ENCODE results near the gene CYP2W1. TPM values are rescaled to one million over a fixed set of nuclear protein-coding genes. Genes with fewer than 3 reads are reported as not detected.

CYP2W1 gene
- total and polyA plus RNA-seq, 10 donors: 0.05 to 1.2 (median 0.39) TPM; not detected in 2

DNA sequence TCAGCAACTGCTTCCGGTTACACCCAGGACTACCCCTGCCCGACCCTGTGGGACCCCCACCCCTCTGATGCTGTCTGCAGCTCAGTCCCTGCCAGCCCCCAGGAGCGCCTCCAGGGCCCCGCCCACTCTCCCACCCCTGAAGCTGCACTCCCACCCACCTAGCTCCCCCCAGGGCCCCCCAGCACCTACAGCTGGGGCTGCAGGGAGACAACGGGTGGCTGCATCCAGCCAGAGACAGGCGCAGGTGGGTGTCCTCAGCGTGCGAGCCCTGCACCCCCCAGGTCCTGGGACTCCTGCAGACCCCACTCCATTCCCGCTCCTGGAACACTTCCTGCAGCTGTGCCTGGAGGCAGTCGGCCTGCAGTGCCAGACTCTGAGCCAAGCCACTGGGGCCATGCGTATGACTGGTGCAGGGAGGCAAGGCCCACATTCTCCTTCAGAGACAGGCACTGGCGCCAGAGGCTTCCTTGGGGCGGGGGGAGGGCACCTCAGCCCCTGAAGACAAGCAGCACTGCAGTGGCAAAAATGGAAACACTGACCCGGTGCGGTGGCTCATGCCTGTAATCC, 6.1 kb downstream of the CYP2W1 start:
- WGBS, 5 donors: 54 to 85% (median 74%) methylated on average over 11 to 15 of the region's 15 CpGs
- Histone ChIP-seq H3K4me1 (peaks cover 0 to 49% (median 31%) of the 10 kb centered on the region in 6 donors), H3K27me3 (replicated peaks in 1 of 7) (peaks cover 0 to 62% (median 30%) of the 10 kb centered on the region in 7 donors)

DNA sequence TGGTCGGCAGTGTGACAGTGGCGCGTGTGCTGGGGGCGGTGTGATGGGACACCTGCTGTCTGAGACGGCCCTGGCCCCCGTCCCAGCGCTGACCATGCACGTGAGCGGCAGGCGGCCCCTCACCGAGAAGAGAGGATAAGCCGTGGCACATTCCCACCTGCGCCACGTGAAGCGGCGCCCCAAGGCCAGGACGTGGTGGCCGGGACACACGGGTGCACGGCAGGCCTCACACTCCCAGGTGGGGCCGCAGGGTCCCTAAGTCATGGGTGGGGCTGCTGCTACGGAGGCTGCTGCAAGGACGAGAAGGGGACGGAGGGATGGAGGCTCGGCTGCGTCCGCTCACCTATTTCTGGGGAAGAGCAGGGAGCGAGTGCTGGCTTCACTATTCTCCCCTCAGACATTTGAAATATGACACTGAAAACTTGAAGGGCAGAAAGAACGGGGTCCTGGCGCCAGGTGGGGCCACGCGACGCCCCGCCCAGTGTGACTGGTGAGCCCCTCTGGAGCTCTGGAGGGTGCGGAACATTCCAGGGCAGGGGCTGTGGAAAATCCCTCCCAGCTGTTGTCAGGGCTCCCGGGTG, 7.5 kb downstream of the CYP2W1 start:
- TF ChIP-seq POLR2AphosphoS5 (IDR thresholded peaks at IDR 0.05) (peak in 1 of 3 donors; percentile 18), CTCF (IDR thresholded peaks at IDR 0.05 in 8 of 11, conservative IDR thresholded peaks at IDR 0.05 in 3 of 11) (no peak)
- intact Hi-C loops (cut with DNase I; ENCODE audit: low total_unique reads): loop anchor here (10.0 kb wide), 1 partner anchor 184 kb away; no protein-coding TSS in a partner anchor
- DNase-seq: no peak
- no peaks in the 10 kb centered on the region for H3K9me3 ChIP-seq
- no peak overlapping the region for H3K4me3 ChIP-seq
- peaks cover 0 to 7% (median 0%) of the 10 kb centered on the region in 6 donors for H3K36me3 ChIP-seq
- H3K4me1 ChIP-seq: peaks cover 0 to 48% (median 31%) of the 10 kb centered on the region in 6 donors
- H3K27ac ChIP-seq: no peak overlapping the region
- 87 to 94% (median 90%) methylated on average over 8 to 36 of the region's 36 CpGs for WGBS, 5 donors
- H3K27me3 ChIP-seq (replicated peaks in 1 of 7): peaks cover 0 to 50% (median 27%) of the 10 kb centered on the region in 7 donors

More for the DNA sequence above, 6.1 kb downstream of the CYP2W1 start:
- H3K27ac ChIP-seq: no peak overlapping the region
- H3K36me3 ChIP-seq: no peaks in the 10 kb centered on the region
- TF ChIP-seq POLR2AphosphoS5 (IDR thresholded peaks at IDR 0.05): no peak
- TF ChIP-seq POLR2A (IDR thresholded peaks at IDR 0.05): no peak
- no peak for TF ChIP-seq CTCF (IDR thresholded peaks at IDR 0.05 in 8 of 11, conservative IDR thresholded peaks at IDR 0.05 in 3 of 11)
- H3K9me3 ChIP-seq: no peaks in the 10 kb centered on the region
- DNase-seq: no peak
- no peak overlapping the region for H3K4me3 ChIP-seq
- intact Hi-C loops (cut with DNase I; ENCODE audit: low total_unique reads): no loop called here

DNA sequence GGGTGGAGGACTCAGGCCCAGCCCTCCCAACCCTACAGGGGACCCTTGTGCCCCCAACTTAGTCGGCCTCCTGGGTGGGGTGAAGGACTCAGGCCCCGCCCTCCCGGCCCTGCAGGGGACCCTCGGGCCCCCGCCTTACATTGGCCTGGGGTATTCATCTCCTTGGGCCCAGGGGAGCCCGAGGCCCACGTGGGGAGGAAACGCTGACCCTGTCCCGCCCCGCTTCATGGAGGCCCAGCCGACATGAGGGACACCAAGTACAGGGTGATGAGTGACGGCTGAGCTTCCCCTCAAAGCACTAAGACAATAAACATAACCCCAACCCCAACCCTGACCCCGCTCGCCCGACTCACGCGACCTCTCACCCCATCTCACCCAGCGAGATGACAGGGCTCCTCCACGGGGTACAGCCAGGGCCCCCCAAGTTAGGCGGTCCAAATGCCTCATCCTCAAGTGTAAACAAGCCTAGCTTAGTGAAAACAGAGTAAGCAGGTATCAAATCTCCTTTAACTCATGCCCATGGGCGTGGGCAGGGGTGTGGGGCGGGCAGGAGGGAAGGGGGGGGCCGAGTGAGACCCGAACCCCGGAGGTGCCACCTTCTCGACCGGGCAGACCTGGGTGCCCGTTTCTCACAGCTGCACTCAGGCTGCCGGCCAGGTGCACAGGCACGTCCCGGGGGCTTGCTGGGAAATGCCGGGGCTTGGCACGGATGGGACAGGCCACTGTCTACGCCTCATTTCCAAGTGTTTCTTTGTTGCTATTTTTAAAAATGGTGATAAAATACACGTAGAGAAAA, 8.2 kb downstream of the CYP2W1 start:
- DNase-seq: no peak
- H3K4me1 ChIP-seq: peaks cover 0 to 43% (median 31%) of the 10 kb centered on the region in 6 donors
- intact Hi-C loops (cut with DNase I; ENCODE audit: low total_unique reads): loop anchor here (10.0 kb wide), 1 partner anchor 184 kb away; no protein-coding TSS in a partner anchor
- TF ChIP-seq POLR2AphosphoS5 (IDR thresholded peaks at IDR 0.05): no peak
- no peak for TF ChIP-seq CTCF (IDR thresholded peaks at IDR 0.05 in 8 of 11, conservative IDR thresholded peaks at IDR 0.05 in 3 of 11)
- TF ChIP-seq POLR2A (IDR thresholded peaks at IDR 0.05): no peak
- no peaks in the 10 kb centered on the region for H3K9me3 ChIP-seq
- peaks cover 0 to 14% (median 3%) of the 10 kb centered on the region in 6 donors for H3K36me3 ChIP-seq
- peaks cover 0 to 44% (median 23%) of the 10 kb centered on the region in 7 donors for H3K27me3 ChIP-seq (replicated peaks in 1 of 7)
- 68 to 85% (median 79%) methylated on average over 22 to 35 of the region's 35 CpGs for WGBS, 5 donors
- H3K4me3 ChIP-seq: no peak overlapping the region
- H3K27ac ChIP-seq: no peak overlapping the region
